Spleen (tissue), 11 donors: ENCODE measurements around the gene HOXA1. TPM values are rescaled to one million over a fixed set of nuclear protein-coding genes. Genes with fewer than 3 reads are reported as not detected.

Experiments used
- DNase-seq: peaks from one replicate; pipeline ENCODE4 v3.0.0-alpha.2; 2020
- H3K27ac ChIP-seq, 8 donors: fragments of 200-600 bp; sonication (generic) in 7 of 8; 1 replicate in 4 of 8; 2 replicates in 4 of 8; pipeline versions ENCODE4 v1.5.0 to v1.8.0; 2016 to 2021; ENCODE audit warnings: inconsistent platforms in 4 of 8, mild to moderate bottlenecking in 4 of 8, moderate library complexity in 1 of 8
- H3K27me3 ChIP-seq, 7 donors: fragments of 200-600 bp; sonication (generic) in 6 of 7; replicated peaks in 1 of 7; 1 replicate in 4 of 7; 2 replicates in 3 of 7; pipeline versions ENCODE4 v1.5.0 to v1.8.0; 2016 to 2021; ENCODE audit warnings: inconsistent platforms in 3 of 7, mild to moderate bottlenecking in 1 of 7
- H3K36me3 ChIP-seq, 6 donors: fragments of 200-600 bp; sonication (generic) in 5 of 6; 1 replicate in 4 of 6; 2 replicates in 2 of 6; pipeline versions ENCODE4 v1.5.0 to v1.8.0; 2016 to 2021; ENCODE audit warnings: inconsistent platforms in 2 of 6
- H3K4me1 ChIP-seq, 6 donors: fragments of 200-600 bp; sonication (generic) in 5 of 6; 1 replicate in 3 of 6; 2 replicates in 3 of 6; pipeline versions ENCODE4 v1.5.0 to v1.8.0; 2016 to 2021; ENCODE audit warnings: inconsistent platforms in 3 of 6
- H3K4me3 ChIP-seq, 8 donors: fragments of 200-600 bp; sonication (generic) in 7 of 8; 1 replicate in 4 of 8; 2 replicates in 4 of 8; pipeline versions ENCODE4 v1.5.0 to v1.8.0; 2016 to 2021; ENCODE audit warnings: inconsistent platforms in 4 of 8, mild to moderate bottlenecking in 4 of 8, moderate library complexity in 2 of 8
- H3K9me3 ChIP-seq, 8 donors: fragments of 200-600 bp; sonication (generic) in 7 of 8; 1 replicate in 4 of 8; 2 replicates in 4 of 8; pipeline versions ENCODE4 v1.5.0 to v1.8.0; 2016 to 2021; ENCODE audit warnings: inconsistent platforms in 4 of 8
- POLR2A ChIP-seq, 3 donors: fragments of 450-650 bp; IDR thresholded peaks; one replicate each; pipeline ENCODE4 v1.5.1; 2017; ENCODE audit warnings: antibody characterized with exemption in 3 of 3, mild to moderate bottlenecking in 1 of 3
- POLR2AphosphoS5 ChIP-seq, 3 donors: sonication (generic); formaldehyde crosslinking; IDR thresholded peaks; one replicate each; pipeline ENCODE4 v1.5.1; 2017; ENCODE audit warnings: antibody characterized with exemption in 3 of 3
- WGBS, 5 donors: extraction: QIAGEN DNeasy Blood & Tissue Kit in 3 of 5; methylation state at CpG; one replicate each; pipeline versions ENCODE4 v1.1.5 to v1.1.7; 2013 to 2018; 5-methylcytosine and 5-hydroxymethylcytosine counted together
- intact Hi-C: fragments of 100-400 bp; cut with DNase I; formaldehyde crosslinking; loops from one replicate; pipeline ENCODE4 v1.15.0; 2023; ENCODE audit warnings: low total_unique reads
- polyA plus RNA-seq, 3 donors: library from polyadenylated mRNA; stranded (reverse); fragments of 200-250 nt; gene quantifications; one replicate each; pipeline ENCODE4 v1.2.1, GENCODE V29; 2013
- total RNA-seq, 7 donors: library from RNA; depleted of rRNA in 3 of 7; stranded (reverse); fragments of >200 nt in 3 of 7; fragmentation: NEBNext Ultra II Directional in 4 of 7; extraction: Animal tissue kit (Norgen Biotek cat#: 25700) in 4 of 7; gene quantifications; one replicate each; pipeline versions ENCODE4 v1.1.0 to v1.2.1, GENCODE V29; 2016 to 2021
- TF ChIP-seq, protein P1 (sequence below), 11 experiments: fragments of 200-600 bp in 7 of 11; fragments of 450-650 bp in 4 of 11; sonication (generic) in 4 of 11; IDR thresholded peaks in 8 of 11; conservative IDR thresholded peaks in 3 of 11; 1 replicate in 7 of 11; 2 replicates in 4 of 11; pipeline versions ENCODE4 v1.4.0 to v1.8.0; 2016 to 2021; ENCODE audit warnings: antibody characterized with exemption in 11 of 11, inconsistent platforms in 4 of 11, mild to moderate bottlenecking in 1 of 11
- donor health status: healthy with polysubstance abuse.
- donor health status: DM: no; HTN: no; CAD: no; lungs with moderate emphysema.
- donor health status: DM: no; HTN: no; CAD: no.
- donor health status: Bipolar disorder and iron deficiency.
- donor health status: healthy.
- donor health status: DM: no; HTN: no; CAD: no.
- donor health status: DM: yes; HTN: yes; CAD: no.

The HOXA1 gene
- total and polyA plus RNA-seq, 10 donors, result 0.33 to 4.1 (median 1.5) TPM

DNA sequence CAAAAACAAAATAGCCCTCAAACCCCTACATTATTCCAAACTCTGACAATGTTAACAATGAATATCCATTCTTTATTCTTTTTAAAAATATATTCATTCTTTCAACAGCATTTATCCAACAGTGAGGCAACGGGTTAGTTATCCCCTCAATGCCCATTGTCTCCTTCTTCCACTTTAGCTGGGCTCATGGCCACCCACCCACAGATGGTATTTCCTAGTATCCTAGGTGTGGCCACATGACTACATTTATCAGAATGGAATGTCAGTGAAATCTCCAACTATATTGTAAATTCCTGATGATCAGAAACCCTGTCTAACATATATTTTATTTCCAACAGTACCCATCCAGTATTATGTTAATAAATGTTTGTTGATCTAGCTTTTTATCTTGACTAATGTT, 13.6 kb downstream of the HOXA1 start:
- 80 to 92% (median 85%) methylated on average over 1 of the region's 1 CpG for WGBS, 5 donors
- Histone ChIP-seq H3K4me1 (peaks cover 0 to 8% (median 0%) of the 10 kb centered on the region in 6 donors), H3K9me3 (no peaks in the 10 kb centered on the region), H3K4me3 (no peak overlapping the region), H3K36me3 (no peaks in the 10 kb centered on the region), H3K27me3 (peaks cover 0 to 21% (median 4%) of the 10 kb centered on the region in 7 donors), H3K27ac (no peak overlapping the region)
- no peak for DNase-seq
- TF ChIP-seq POLR2AphosphoS5 (IDR thresholded peaks at IDR 0.05), result no peak
- intact Hi-C loops, result no loop called here

DNA sequence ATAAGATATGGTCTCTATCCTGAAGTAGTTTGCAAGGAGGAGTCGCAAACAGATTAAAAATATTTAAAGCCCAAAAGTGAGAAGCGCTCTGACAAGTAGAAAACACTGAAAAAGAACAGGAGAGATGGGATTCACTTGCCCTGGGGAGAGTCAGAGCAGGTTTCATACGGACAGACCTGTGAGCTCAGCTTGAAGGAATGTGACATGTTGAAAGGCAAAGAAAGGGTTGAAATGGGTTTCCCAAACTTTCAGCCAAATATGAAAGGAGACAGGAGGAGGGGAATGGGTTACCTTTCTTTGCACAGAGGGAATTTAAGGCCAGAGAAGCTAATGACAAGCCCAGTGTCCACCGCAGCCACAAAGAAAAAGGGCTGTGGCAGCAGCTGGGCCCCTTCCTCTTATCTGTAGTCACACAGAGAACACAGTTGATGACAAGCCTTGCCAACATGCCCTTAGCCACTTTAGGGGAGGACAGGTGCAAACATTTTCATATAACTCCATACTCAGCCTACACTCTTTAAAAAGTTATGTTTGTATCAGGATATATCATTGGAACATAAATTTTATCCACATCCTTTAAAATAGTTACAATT, 14.9 kb downstream of the HOXA1 start:
- intact Hi-C loops, result no loop called here
- TF ChIP-seq POLR2AphosphoS5 (IDR thresholded peaks at IDR 0.05), result no peak
- no peak for TF ChIP-seq POLR2A (IDR thresholded peaks at IDR 0.05)
- TF ChIP-seq, protein P1, sequence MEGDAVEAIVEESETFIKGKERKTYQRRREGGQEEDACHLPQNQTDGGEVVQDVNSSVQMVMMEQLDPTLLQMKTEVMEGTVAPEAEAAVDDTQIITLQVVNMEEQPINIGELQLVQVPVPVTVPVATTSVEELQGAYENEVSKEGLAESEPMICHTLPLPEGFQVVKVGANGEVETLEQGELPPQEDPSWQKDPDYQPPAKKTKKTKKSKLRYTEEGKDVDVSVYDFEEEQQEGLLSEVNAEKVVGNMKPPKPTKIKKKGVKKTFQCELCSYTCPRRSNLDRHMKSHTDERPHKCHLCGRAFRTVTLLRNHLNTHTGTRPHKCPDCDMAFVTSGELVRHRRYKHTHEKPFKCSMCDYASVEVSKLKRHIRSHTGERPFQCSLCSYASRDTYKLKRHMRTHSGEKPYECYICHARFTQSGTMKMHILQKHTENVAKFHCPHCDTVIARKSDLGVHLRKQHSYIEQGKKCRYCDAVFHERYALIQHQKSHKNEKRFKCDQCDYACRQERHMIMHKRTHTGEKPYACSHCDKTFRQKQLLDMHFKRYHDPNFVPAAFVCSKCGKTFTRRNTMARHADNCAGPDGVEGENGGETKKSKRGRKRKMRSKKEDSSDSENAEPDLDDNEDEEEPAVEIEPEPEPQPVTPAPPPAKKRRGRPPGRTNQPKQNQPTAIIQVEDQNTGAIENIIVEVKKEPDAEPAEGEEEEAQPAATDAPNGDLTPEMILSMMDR (IDR thresholded peaks at IDR 0.05 in 8 of 11, conservative IDR thresholded peaks at IDR 0.05 in 3 of 11), result no peak
- DNase-seq, result no peak
- peaks cover 0 to 9% (median 0%) of the 10 kb centered on the region in 7 donors for H3K27me3 ChIP-seq
- no peak overlapping the region for H3K4me3 ChIP-seq
- no peak overlapping the region for H3K27ac ChIP-seq
- H3K36me3 ChIP-seq, result no peaks in the 10 kb centered on the region
- H3K4me1 ChIP-seq, result peaks cover 0 to 8% (median 0%) of the 10 kb centered on the region in 6 donors
- H3K9me3 ChIP-seq, result no peaks in the 10 kb centered on the region
- 84 to 91% (median 89%) methylated on average over 4 of the region's 4 CpGs for WGBS, 5 donors

DNA sequence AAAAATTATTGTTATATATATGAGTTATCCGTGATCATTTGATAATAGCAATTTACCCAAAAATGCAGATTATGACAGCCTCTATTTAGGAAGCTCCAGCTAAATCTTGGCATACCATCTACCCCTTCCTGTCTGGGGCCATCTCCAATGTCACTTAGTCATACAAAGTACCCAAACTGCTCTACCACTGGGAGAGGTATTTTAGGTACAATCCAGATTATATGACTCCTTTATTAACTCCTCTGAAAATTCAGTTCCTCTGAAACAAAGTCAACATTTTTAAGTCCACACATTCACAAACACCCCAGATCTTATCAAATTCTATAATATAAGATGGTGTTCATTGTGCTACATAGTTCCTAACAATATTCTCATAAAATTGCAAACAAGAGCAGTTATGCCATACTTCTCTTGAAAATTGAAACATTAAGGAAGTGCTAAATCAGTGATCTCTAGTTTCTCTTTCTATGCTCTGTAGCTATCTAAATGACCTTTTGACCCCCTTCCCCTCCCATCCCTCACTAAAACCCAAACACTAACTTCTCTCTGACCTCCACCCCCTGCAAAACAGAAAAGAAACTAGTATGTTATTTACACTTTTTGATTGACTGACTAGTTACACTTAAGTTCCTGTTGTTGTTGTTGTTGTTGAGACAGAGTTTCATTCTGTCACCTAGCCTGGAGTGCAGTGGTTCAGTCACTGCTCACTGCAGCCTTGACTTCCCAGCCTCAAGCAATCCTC, 16.4 kb downstream of the HOXA1 start:
- TF ChIP-seq, protein P1 (IDR thresholded peaks at IDR 0.05 in 8 of 11, conservative IDR thresholded peaks at IDR 0.05 in 3 of 11), result no peak
- TF ChIP-seq POLR2AphosphoS5 (IDR thresholded peaks at IDR 0.05) (no peak), POLR2A (IDR thresholded peaks at IDR 0.05) (no peak)
- H3K27ac ChIP-seq, result peak overlapping the region in 1 of 8 donors; percentile 14
- DNase-seq, result no peak
- peaks cover 0 to 8% (median 0%) of the 10 kb centered on the region in 6 donors for H3K4me1 ChIP-seq
- peaks cover 0 to 6% (median 0%) of the 10 kb centered on the region in 7 donors for H3K27me3 ChIP-seq
- 91 to 100% (median 95%) methylated on average over 1 of the region's 1 CpG for WGBS, 5 donors
- no peaks in the 10 kb centered on the region for H3K36me3 ChIP-seq
- H3K4me3 ChIP-seq, result no peak overlapping the region
- H3K9me3 ChIP-seq, result peaks cover 0 to 6% (median 0%) of the 10 kb centered on the region in 8 donors
- intact Hi-C loops, result no loop called here

DNA sequence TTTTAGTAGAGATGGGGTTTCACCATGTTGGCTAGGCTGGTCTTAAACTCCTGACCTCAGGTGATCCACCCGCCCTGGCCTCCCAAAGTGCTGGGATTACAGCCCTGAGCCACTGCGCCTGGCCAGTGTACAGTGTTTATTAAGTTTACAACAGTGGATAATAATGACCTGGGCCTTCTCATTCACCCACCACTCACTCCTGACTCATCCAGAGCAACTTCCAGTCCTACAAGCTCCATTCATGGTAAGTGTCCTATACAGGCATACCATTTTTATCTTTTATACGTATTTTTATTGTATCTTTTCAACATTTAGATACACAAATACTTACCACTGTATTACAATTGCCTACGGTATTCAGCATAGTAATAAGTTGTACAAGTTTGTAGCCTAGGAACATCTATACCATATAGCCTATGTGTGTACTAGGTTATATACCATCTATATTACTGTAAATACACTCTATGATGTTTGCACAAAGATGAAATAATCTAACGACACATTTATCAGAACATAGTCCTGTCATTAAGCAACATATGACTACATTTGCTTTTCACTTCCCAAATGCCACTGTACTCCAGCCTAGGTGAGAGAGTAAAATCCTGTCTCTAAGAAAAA, 17.1 kb downstream of the HOXA1 start:
- H3K4me3 ChIP-seq, result no peak overlapping the region
- peaks cover 0 to 8% (median 0%) of the 10 kb centered on the region in 6 donors for H3K4me1 ChIP-seq
- H3K27ac ChIP-seq, result no peak overlapping the region
- DNase-seq, result no peak
- TF ChIP-seq, protein P1 (IDR thresholded peaks at IDR 0.05 in 8 of 11, conservative IDR thresholded peaks at IDR 0.05 in 3 of 11), result no peak
- TF ChIP-seq POLR2AphosphoS5 (IDR thresholded peaks at IDR 0.05), result no peak
- TF ChIP-seq POLR2A (IDR thresholded peaks at IDR 0.05), result no peak
- H3K36me3 ChIP-seq, result no peaks in the 10 kb centered on the region
- intact Hi-C loops, result no loop called here
- WGBS, 5 donors, result 92 to 97% (median 93%) methylated on average over 5 of the region's 5 CpGs
- H3K27me3 ChIP-seq, result peaks cover 0 to 6% (median 0%) of the 10 kb centered on the region in 7 donors
- H3K9me3 ChIP-seq, result peaks cover 0 to 6% (median 0%) of the 10 kb centered on the region in 8 donors
